Sigmoid colon (tissue), 4 donors: ENCODE measurements around the gene SSUH2.

Source experiments
- EP300 ChIP-seq, 4 donors: sonication (generic); formaldehyde crosslinking; IDR thresholded peaks; one replicate each; pipeline ENCODE4 v1.6.1; 2017; ENCODE audit warnings: antibody characterized with exemption in 4 of 4
- POLR2A ChIP-seq, 2 donors: fragments of 450-650 bp; IDR thresholded peaks; one replicate each; pipeline ENCODE4 v1.6.1; 2016; ENCODE audit warnings: antibody characterized with exemption in 2 of 2, mild to moderate bottlenecking in 2 of 2, moderate library complexity in 2 of 2
- POLR2AphosphoS5 ChIP-seq, 4 donors: sonication (generic); formaldehyde crosslinking; IDR thresholded peaks; one replicate each; pipeline ENCODE4 v1.6.1; 2017; ENCODE audit warnings: antibody characterized with exemption in 4 of 4
- TF ChIP-seq, protein P1 (sequence below), 4 experiments: fragments of 450-650 bp in 3 of 4; fragments of 200-600 bp in 1 of 4; IDR thresholded peaks; one replicate each; pipeline ENCODE4 v1.5.1; 2016 to 2019; ENCODE audit warnings: antibody characterized with exemption in 4 of 4, mild to moderate bottlenecking in 3 of 4, moderate library complexity in 2 of 4

DNA sequence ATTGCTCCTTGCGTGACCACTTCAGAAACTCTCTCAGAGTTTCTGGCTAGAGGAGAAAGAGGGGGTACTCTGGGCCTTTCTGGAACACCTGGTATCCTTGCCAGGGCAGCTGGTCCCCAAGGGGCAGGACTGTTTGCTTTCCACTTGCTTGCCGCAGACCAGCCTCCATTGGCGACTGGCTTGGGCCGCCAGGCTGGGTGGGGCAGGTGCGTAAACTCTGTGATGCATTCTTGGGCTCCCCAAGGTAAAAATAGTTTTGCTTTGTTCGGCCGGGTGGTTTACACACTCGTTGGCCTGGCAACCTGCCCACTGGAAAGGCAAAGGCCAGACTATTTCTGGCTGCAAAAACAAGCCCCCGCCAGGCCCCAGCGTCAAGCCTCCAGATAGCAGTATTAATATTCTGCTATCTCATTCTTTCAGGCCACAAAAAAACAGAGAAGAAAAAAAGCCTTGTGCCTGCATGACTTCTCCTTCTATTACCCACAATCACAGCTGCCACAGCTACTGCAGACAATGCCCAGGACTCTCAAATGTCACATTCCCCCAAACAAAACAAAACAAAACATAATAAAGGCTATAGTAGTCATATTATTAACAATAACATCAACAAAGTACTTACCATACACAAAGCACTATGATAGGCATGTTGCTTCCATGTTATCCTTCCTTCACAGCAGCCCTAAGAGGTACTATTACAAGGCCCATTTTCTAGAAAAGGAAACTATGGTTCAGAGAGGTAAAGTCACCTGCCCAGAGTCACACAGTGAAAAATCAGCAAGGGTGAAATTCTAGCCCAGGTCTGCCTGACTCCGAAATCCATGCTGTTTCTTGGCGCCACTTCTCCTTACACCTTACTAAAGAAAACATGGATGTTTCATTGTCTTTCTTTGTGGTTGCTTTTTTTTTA lies 14.0 kb upstream of the SSUH2 start:
- TF ChIP-seq, protein P1, sequence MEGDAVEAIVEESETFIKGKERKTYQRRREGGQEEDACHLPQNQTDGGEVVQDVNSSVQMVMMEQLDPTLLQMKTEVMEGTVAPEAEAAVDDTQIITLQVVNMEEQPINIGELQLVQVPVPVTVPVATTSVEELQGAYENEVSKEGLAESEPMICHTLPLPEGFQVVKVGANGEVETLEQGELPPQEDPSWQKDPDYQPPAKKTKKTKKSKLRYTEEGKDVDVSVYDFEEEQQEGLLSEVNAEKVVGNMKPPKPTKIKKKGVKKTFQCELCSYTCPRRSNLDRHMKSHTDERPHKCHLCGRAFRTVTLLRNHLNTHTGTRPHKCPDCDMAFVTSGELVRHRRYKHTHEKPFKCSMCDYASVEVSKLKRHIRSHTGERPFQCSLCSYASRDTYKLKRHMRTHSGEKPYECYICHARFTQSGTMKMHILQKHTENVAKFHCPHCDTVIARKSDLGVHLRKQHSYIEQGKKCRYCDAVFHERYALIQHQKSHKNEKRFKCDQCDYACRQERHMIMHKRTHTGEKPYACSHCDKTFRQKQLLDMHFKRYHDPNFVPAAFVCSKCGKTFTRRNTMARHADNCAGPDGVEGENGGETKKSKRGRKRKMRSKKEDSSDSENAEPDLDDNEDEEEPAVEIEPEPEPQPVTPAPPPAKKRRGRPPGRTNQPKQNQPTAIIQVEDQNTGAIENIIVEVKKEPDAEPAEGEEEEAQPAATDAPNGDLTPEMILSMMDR (IDR thresholded peaks at IDR 0.05): no peak
- TF ChIP-seq POLR2A (IDR thresholded peaks at IDR 0.05) (no peak), EP300 (IDR thresholded peaks at IDR 0.05) (no peak), POLR2AphosphoS5 (IDR thresholded peaks at IDR 0.05) (no peak)
